ENCODE measurements around the gene CACNA1A. TPM values are rescaled to one million over a fixed set of nuclear protein-coding genes. Genes with fewer than 3 reads are reported as not detected.
A peak's percentile ranks its signal among the peaks of the same experiment; 100 is the strongest.
"Not testable (repeated sequence)": the region's sequence is repeated elsewhere in the genome, so short reads cannot be mapped to it uniquely, and the experiment has no call there.

CACNA1A gene
- total RNA-seq, 2 experiments from 2014 or later = 0.47 to 0.54 TPM

- no peak overlapping the region for H3K4me3 Mint-ChIP-seq
- H3K27me3 Mint-ChIP-seq = no peaks in the 10 kb centered on the region
- no peak for DNase-seq
- H3K36me3 Mint-ChIP-seq = no peaks in the 10 kb centered on the region
- no peaks in the 10 kb centered on the region for H3K9me3 Mint-ChIP-seq
- no peak overlapping the region for H3K27ac Mint-ChIP-seq
- H3K4me1 Mint-ChIP-seq = peaks cover 5% of the 10 kb centered on the region
These were observed 307.6 kb downstream of the CACNA1A start for GRCh38 chr19:13198634-13199033.

- H3K27me3 Mint-ChIP-seq = no peaks in the 10 kb centered on the region
- H3K36me3 Mint-ChIP-seq = no peaks in the 10 kb centered on the region
- H3K4me3 Mint-ChIP-seq = no peak overlapping the region
- H3K4me1 Mint-ChIP-seq = peaks cover 19% of the 10 kb centered on the region
- no peak for DNase-seq
- no peaks in the 10 kb centered on the region for H3K9me3 Mint-ChIP-seq
- H3K27ac Mint-ChIP-seq = no peak overlapping the region
These were observed 310.6 kb downstream of the CACNA1A start for GRCh38 chr19:13195678-13196077.

GRCh38 chr19:13190781-13191540 is 315.3 kb downstream of the CACNA1A start:
- Mint-ChIP-seq H3K27me3 (no peaks in the 10 kb centered on the region), H3K9me3 (no peaks in the 10 kb centered on the region), H3K36me3 (no peaks in the 10 kb centered on the region), H3K27ac (peak overlapping the region; percentile 29), H3K4me1 (peaks cover 26% of the 10 kb centered on the region), H3K4me3 (no peak overlapping the region)
- DNase-seq = no peak

GRCh38 chr19:13189600-13189999 is 316.7 kb downstream of the CACNA1A start:
- DNase-seq = no peak
- H3K36me3 Mint-ChIP-seq = no peaks in the 10 kb centered on the region
- H3K9me3 Mint-ChIP-seq = no peaks in the 10 kb centered on the region
- no peak overlapping the region for H3K27ac Mint-ChIP-seq
- no peaks in the 10 kb centered on the region for H3K27me3 Mint-ChIP-seq
- no peak overlapping the region for H3K4me3 Mint-ChIP-seq
- peaks cover 25% of the 10 kb centered on the region for H3K4me1 Mint-ChIP-seq

- Mint-ChIP-seq H3K4me1 (peaks cover 17% of the 10 kb centered on the region), H3K27me3 (no peaks in the 10 kb centered on the region), H3K9me3 (no peaks in the 10 kb centered on the region), H3K36me3 (no peaks in the 10 kb centered on the region), H3K4me3 (no peak overlapping the region), H3K27ac (no peak overlapping the region)
- no peak for DNase-seq
These were observed 318.9 kb downstream of the CACNA1A start for GRCh38 chr19:13187419-13187818.

GRCh38 chr19:13186688-13187087 is 319.6 kb downstream of the CACNA1A start:
- not testable (repeated sequence) for DNase-seq, H3K27ac Mint-ChIP-seq, H3K27me3 Mint-ChIP-seq, H3K36me3 Mint-ChIP-seq, H3K4me3 Mint-ChIP-seq, H3K9me3 Mint-ChIP-seq
- H3K4me1 Mint-ChIP-seq = peaks cover 23% of the 10 kb centered on the region

GRCh38 chr19:13185763-13186657 is 320.3 kb downstream of the CACNA1A start:
- peaks cover 18% of the 10 kb centered on the region for H3K4me1 Mint-ChIP-seq
- not testable (repeated sequence) for DNase-seq, H3K27ac Mint-ChIP-seq, H3K36me3 Mint-ChIP-seq, H3K9me3 Mint-ChIP-seq, H3K27me3 Mint-ChIP-seq, H3K4me3 Mint-ChIP-seq

- H3K36me3 Mint-ChIP-seq, DNase-seq, H3K9me3 Mint-ChIP-seq: not testable (repeated sequence)
These were observed 321.4 kb downstream of the CACNA1A start for GRCh38 chr19:13184926-13185325.

GRCh38 chr19:13181747-13182388 is 324.4 kb downstream of the CACNA1A start:
- H3K27ac Mint-ChIP-seq = peak overlapping the region; percentile 77
- DNase-seq = peak; percentile 54
- H3K27me3 Mint-ChIP-seq = no peaks in the 10 kb centered on the region
- no peaks in the 10 kb centered on the region for H3K36me3 Mint-ChIP-seq
- H3K9me3 Mint-ChIP-seq = no peaks in the 10 kb centered on the region
- peak overlapping the region; percentile 34 for H3K4me3 Mint-ChIP-seq
- peaks cover 23% of the 10 kb centered on the region for H3K4me1 Mint-ChIP-seq

More at GRCh38 chr19:13184926-13185325, 321.4 kb downstream of the CACNA1A start:
- not testable (repeated sequence) for H3K27ac Mint-ChIP-seq, H3K27me3 Mint-ChIP-seq, H3K4me3 Mint-ChIP-seq
- peaks cover 24% of the 10 kb centered on the region for H3K4me1 Mint-ChIP-seq

GRCh38 chr19:13178291-13178690 is 328.0 kb downstream of the CACNA1A start:
- not testable (repeated sequence) for H3K36me3 Mint-ChIP-seq, H3K4me3 Mint-ChIP-seq, H3K9me3 Mint-ChIP-seq, DNase-seq, H3K27me3 Mint-ChIP-seq, H3K27ac Mint-ChIP-seq
- peaks cover 28% of the 10 kb centered on the region for H3K4me1 Mint-ChIP-seq

GRCh38 chr19:13177584-13177983 is 328.7 kb downstream of the CACNA1A start:
- H3K36me3 Mint-ChIP-seq, H3K9me3 Mint-ChIP-seq, H3K27me3 Mint-ChIP-seq, H3K27ac Mint-ChIP-seq, H3K4me3 Mint-ChIP-seq, DNase-seq: not testable (repeated sequence)
- peaks cover 35% of the 10 kb centered on the region for H3K4me1 Mint-ChIP-seq

GRCh38 chr19:13176345-13176744 is 329.9 kb downstream of the CACNA1A start:
- Mint-ChIP-seq H3K36me3 (peaks cover 3% of the 10 kb centered on the region), H3K27me3 (no peaks in the 10 kb centered on the region), H3K4me3 (no peak overlapping the region), H3K27ac (no peak overlapping the region), H3K4me1 (peaks cover 40% of the 10 kb centered on the region), H3K9me3 (no peaks in the 10 kb centered on the region)
- DNase-seq = no peak

GRCh38 chr19:13173139-13173737 is 333.0 kb downstream of the CACNA1A start:
- DNase-seq = no peak
- Mint-ChIP-seq H3K4me1 (peaks cover 50% of the 10 kb centered on the region), H3K9me3 (peaks cover 2% of the 10 kb centered on the region), H3K4me3 (peak overlapping the region; percentile 87), H3K27ac (peak overlapping the region; percentile 99), H3K27me3 (no peaks in the 10 kb centered on the region), H3K36me3 (peaks cover 3% of the 10 kb centered on the region)

GRCh38 chr19:13172346-13173138 is 333.7 kb downstream of the CACNA1A start:
- Mint-ChIP-seq H3K27ac (peak overlapping the region; percentile 99), H3K27me3 (no peaks in the 10 kb centered on the region), H3K4me1 (peaks cover 54% of the 10 kb centered on the region), H3K4me3 (peak overlapping the region; percentile 87), H3K36me3 (peaks cover 3% of the 10 kb centered on the region), H3K9me3 (peaks cover 2% of the 10 kb centered on the region)
- peak; percentile 86 for DNase-seq

All from activated naive CD8-positive, alpha-beta T cell treated with anti-CD3 and anti-CD28 coated beads for 36 hours (primary cell).